HTR-8/SVneo (cell line): ENCODE data around the gene C1QTNF7.

Experiments used
- DNase-seq: peaks from one replicate; pipeline ENCODE4 v3.0.0; 2011; ENCODE audit warnings: low spot score, mixed read lengths; ENCODE audit not compliant: insufficient read length
- FAIRE-seq: peaks from 2 replicates; lab custom pipeline; 2011; peaks lifted over from hg19 to GRCh38; lab: Jason Lieb, UNC

The C1QTNF7 gene, protein sequence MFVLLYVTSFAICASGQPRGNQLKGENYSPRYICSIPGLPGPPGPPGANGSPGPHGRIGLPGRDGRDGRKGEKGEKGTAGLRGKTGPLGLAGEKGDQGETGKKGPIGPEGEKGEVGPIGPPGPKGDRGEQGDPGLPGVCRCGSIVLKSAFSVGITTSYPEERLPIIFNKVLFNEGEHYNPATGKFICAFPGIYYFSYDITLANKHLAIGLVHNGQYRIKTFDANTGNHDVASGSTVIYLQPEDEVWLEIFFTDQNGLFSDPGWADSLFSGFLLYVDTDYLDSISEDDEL

DNA sequence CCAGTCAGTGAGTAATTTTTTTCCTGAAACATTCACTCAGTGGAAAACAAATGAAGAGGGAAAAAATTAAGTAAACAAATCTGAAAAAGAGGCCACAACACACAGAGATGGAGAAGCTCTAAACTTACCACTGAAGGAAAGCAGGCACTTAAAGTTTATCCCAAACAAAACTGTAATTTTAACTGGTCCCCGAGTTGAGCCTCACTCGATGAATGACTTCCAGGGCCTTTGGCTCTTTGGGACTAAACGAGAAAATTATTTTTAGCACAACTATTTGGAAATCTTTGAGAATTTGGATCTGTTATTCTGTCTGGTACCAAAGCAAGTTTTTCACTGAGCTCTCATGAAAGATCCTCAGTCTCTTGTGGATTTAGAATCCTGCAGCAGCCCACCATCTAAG lies at the start of gene C1QTNF7:
Gene C1QTNF7 (plus strand): TSS at position 333 of the 400 bp plus-strand sequence. CDS start 7,711 bp downstream, outside the sequence.
- FAIRE-seq = no peak
- no peak for DNase-seq

DNA sequence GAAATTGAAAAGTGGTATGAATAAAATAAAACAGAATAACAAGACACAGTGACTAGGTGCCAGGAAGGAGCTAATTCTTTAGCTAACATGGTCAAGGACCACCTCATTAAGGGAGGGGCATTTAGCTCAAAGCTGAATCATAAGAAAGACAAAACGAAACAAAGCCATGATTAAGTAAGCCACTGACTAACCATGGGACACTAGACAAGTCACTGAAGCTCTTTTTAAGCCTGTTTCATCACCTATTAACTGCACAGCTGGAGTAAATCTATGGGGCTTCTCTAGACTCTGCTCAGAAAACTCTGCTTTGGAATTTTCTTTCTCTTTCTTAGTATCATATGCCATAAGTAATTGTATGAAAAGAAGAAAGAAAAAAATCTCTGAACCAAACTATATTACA lies 49.8 kb upstream of the C1QTNF7 start:
- FAIRE-seq = no peak
- DNase-seq = no peak

DNA sequence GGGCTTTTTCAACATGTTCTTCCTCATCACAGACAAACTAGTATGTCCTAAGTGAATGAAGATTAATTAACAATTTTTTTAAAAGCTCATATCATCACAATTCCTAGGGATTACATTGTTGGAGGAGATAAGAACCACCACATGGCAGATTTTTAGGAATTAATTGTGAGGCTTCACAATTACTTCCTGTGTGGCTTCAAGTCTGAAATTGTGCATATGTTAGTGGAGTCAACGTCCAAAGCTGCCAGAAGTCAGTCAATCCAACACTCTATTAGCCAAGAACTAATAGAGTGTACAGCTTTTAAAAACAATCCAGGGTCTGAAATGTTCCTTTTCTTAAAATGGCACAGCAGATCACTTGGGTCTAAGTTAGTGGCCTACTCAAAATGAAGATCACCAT lies 49.3 kb upstream of the C1QTNF7 start:
- FAIRE-seq (no peak), DNase-seq (no peak)

DNA sequence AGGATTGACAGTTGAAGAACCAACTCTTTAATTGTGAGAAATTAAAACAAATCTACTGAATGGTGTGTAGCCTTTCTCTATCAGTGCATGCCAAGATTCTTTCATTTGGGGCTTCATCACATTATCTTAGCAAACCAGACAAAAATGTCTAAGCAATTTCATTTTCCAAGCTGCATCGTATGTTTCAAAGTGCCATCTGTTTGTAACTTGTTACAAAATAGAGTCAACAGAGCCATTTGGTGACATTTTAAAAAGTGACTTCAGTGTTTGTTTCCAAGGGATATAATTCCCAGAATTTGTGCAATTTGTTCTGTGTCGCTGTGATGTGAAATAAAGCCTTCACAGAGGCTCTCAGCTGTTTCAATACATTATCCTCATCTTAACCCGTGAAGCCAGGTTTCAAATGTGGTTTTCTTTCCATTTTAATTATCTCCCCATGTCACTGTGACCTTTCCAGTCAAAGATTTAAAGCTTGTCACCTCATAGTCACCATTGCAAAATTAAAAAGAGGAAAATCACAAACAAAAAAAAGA lies 46.0 kb upstream of the C1QTNF7 start:
- DNase-seq = no peak
- no peak for FAIRE-seq

DNA sequence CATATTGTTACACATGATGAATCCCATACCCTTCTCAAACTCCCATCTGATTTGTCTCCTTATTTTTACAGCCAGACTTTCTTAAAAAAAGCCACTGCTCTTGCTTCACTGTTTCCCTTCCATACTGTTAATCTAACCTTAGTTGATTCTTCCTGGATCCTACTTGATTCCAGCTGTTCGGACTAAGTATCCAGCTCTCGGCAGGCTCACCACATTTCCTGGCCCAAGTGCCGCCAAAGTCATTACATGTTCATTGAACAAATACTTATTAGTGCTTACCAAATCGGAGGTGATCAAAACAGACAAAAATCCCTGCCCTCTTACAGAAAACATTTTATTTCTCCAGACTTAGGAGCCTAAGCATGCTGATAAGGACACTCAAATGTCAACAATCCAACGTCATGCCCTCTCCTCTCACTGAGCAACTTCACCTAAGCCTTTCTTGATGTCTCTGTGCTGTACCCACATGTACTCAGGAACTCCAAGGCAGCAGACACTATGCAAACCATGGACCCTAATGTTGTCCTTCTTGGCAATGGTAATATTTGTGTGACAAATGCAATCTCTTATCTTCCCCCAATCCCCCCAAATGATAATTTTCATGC lies 45.1 kb upstream of the C1QTNF7 start:
- no peak for DNase-seq
- FAIRE-seq = no peak

DNA sequence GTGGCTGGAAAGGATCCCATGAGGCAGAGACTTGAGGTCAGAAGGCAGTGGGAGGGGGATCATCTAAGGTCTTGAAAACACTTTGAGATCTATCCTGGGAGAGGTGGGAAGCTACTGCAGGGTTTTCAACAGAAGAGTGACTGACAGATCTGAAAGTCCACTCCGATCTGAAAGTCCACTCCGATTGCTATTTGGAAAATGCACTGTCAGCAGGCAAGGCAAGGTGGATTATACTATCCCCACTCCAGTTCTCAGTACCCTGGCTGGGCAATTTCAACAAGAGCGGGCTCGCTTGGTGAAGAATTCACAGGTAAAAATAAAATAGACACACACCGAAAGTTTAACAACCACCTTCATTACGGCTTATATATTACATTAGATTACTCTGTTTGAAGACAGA lies 42.3 kb upstream of the C1QTNF7 start:
- DNase-seq (no peak), FAIRE-seq (no peak)

DNA sequence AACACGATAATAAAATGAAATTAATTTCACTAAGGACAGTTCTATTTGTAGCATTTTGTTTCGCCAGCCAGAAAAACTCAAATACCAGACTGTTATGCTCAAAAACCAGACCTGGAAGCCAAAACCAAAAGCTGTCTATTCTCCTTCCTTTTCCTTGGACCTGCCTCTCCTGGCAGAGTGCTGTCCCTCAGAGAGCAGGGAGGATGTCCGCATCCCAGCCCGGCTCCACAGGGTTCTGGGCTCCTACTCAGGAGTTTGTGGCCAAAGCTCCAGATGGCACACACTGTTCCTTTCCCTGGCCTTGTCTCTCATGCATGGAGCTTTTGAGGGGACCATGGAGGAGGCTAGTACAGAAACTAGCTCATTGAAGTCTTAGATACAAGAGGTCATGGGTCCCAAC lies 41.9 kb upstream of the C1QTNF7 start:
- FAIRE-seq (no peak), DNase-seq (no peak)

DNA sequence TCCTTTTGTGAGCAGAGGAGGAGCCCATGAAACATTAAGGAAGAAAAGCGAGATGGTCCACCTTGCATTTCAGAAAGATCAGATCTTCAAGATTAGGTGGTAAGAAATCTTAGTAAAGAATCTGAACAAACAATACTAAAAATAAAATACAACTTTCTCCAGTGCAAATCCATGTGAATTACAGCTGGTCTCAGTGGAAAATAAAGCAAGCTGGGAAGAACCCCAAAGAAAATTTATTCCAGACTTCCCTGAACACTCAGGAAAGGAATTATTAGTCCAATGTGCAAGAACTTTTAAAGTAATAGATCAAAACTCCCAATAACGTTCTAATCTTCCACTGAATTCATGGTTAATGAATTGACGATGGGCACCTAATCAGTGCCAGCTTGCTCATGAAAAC lies 37.3 kb upstream of the C1QTNF7 start:
- no peak for DNase-seq

DNA sequence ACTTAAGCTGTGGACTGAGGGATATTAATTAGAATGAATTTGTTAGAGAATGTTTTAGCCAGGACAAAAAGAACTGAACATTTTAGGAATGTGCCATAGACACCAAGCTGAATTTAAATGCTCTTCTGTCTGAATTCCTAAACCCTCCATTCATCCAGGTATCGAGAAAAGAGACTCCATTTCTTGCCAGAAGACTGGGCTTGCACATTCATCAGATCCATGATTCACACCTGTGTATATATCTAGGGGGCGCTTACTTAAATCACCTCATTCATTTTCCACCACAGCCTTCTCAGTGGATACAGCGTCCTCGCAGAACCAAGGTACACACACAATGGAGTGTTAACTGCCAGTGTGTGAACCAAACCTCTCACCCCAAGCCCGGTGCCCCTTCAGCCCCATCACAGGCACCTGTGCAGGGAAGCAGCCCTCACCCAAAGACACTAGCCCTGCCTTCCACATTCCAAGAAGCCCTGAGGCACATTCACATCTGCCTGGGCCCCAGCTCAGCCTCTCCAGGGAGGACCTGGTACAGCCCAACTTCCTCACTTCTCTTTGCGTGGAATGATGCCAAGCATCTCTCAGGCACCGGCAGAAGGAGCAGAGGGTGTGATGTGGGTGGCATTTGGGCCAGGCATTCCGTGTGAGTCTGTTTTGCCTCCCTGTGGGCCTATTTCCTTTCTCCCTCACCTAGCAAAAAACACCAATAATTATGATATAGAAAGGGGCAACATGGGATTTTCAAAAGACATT lies 35.6 kb upstream of the C1QTNF7 start:
- FAIRE-seq (no peak), DNase-seq (no peak)

More for the DNA sequence above, 37.3 kb upstream of the C1QTNF7 start:
- no peak for FAIRE-seq

DNA sequence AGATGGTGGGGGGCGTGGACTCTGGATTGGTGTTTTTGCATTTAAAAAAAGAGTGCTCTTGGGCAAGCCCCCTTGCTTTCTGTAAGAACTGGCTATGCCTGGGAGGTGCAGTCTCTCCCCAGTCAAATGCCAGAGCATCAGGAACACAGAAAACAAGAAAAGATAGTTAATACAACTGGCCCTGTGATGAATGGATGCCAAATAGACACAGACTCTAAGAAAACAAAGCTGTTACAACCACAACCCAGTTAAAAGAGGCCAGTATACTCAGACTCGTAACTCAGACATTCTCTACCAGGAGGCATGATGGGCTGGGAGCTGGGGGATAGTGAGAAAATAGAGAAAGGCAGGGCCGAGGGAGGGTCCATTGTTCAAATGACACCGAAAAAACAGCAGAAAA lies 32.5 kb upstream of the C1QTNF7 start:
- no peak for FAIRE-seq
- DNase-seq = no peak

DNA sequence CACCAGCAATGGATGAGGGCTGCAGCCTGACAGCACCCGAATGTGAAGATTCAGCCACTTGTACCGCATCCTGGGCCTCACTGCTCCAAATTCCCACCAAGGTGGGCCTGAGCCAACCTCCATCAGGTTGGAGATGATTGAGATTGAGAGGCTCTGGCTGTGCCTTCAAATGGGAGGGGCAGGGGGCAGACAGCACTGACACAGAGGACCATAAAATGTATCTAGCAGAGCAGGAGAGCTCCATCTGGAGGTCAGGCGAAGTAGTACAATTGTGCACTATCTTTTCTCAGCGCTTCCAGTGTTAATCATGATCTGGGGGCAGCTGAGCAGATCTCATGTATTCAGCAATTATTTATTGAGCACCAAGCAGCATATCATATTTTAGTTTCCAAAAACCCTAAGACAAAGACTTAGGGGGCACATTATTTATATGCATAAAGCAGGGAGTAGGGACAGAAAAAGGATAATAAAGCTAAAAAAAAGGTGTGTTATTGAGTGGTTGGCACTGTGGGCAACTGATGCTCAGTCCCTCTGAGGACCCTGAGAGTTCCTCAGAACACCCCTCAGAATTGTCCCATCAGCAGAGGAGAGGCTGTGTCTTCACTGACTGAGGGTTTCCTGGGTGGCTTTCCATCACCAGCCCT lies 31.6 kb upstream of the C1QTNF7 start:
- DNase-seq (peak; percentile 51), FAIRE-seq (peak; percentile 54)

DNA sequence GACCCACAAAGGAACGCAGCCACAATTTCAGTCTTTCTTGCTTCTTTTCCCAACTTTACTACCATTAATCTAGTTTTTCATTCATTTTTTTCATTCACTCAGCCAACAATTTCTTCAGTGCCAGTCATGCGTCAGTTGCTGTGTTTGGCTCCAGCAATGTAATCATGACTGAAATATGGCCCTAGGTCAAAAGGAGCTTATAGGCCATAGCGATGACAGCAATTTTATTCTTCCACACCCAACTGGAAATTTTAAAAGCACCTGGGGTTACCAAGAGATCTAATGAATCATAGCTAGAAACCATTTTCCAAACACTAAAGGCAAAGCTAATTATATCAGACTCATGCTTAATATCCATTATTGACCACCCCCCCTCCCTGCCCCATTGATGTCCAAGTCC lies 29.8 kb upstream of the C1QTNF7 start:
- FAIRE-seq (no peak), DNase-seq (no peak)

DNA sequence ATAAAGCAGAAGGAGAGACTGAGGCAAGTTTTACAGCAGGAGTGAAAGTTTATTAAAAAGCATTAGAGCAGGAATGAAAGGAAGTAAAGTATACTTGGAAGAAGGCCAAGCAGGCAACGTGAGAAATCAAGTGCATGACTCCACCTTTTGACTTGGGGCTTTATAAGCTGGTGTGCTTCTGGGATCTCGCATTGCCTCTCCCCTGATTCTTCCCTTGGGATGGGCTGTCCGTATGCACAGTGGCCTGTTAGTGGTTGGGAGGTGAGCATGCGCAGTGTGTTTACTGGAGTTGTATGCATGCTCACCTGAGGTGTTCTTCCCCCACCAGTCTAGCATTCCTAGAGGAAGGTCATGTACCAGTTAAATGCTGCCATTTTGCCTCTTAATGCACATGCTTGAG lies 29.1 kb upstream of the C1QTNF7 start:
- DNase-seq (no peak), FAIRE-seq (no peak)

DNA sequence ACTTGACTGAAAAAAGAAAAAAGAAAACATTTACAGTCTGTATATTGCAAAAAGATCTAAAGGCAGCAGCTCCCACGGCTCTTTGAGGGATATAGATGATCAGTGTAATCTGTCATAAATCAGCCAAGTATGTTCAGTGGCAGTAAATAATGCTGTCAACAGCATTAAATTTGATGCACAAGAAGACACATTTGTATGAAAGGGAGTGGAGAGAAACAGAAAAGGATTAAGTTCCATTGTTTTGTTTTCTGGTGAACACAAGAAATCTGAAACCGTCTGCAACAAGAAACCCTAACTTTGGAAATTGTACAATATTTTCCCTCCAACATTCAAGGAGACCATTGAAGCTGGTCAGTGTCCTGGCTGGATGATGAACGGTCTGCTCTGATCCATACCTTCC lies 27.6 kb upstream of the C1QTNF7 start:
- FAIRE-seq (no peak), DNase-seq (no peak)

DNA sequence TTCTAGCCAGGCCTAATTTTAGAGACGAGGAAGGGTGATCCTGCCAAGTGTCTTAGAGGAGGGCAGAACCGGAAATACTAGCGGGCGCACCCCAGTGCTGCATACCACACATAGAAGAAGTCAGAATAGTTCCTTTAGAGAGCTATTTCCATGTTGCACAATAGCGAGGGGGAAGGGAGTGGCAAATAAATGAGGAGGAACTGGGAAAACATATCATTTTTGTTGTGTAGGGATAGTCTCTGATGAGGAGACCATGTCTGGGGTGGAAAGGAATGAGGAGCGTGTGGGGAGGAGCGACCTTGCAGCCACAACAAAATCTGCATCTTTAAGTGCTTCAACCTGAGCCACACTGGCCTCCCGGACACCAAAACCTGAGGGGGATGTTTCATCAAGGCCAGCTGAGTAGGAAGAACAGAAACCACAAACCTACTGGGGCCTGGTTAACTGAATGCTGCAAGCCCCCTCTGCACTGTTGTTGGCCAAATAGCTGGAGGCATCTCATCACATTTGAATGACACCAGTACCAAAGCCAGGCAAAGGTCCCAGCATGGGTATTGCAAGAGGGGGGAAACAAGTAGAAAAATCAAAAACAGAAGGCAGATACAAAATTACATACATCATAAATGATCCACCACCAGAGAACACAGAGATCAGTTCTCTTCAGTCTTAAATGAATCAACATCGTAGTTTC lies 26.7 kb upstream of the C1QTNF7 start:
- FAIRE-seq = no peak

DNA sequence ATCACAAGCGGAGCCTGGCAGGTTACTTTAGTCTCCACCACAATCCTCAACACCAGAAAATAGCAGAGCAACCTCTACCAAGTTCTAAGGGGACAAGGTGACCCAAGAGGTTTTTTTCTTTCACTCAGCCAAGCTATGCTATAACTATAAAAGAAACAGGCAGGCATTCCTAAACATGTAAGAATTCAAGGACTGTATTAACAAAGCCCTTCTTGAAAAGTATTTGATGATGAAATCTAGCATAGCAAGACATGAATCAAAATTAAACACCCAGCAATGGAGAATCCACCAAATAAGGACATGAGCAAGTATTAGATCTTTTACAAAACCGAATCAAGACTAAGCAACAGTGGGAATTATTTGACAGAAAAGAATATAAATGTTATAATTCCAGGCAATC lies 25.7 kb upstream of the C1QTNF7 start:
- DNase-seq = no peak
- no peak for FAIRE-seq

More for the DNA sequence above, 26.7 kb upstream of the C1QTNF7 start:
- DNase-seq = peak; percentile 33

DNA sequence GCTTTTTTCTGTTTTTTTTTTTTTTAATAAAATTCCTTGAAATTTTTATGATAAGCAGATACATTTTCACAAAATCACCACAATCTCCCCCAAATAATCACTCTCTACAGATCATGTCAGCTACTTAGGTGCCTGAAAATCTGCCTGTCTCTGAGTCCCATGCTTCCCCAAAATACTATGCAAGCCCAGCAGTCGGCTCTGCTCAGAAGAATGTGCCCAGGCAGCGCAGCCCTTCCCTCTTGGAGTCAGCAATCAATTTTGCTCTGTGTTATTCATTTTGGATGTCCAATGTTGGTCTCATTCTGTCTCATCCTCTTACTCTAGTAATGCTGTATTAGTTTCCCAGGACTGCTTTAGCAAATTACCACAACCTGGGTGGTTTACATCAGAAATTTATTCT lies 24.9 kb upstream of the C1QTNF7 start:
- FAIRE-seq (no peak), DNase-seq (no peak)

DNA sequence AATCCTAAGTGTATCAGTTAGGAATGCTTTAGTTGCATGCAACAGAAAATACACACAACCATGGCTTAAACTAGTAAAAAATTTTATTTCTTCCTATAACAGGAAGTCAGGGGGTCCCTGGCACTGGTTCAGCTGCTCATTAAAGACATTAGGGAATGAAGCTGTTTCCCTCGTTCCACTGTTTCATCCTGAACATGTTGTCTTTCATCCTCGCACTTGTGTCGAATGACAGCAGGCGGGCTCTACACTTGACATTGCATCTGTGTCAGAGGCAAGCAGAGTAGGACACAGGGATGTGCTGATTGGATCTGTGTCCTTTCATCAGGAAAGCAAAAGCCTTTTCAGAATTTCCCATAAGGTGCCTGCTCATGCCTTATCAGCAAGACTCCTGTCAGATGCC lies 22.8 kb upstream of the C1QTNF7 start:
- peak; percentile 9 for FAIRE-seq

DNA sequence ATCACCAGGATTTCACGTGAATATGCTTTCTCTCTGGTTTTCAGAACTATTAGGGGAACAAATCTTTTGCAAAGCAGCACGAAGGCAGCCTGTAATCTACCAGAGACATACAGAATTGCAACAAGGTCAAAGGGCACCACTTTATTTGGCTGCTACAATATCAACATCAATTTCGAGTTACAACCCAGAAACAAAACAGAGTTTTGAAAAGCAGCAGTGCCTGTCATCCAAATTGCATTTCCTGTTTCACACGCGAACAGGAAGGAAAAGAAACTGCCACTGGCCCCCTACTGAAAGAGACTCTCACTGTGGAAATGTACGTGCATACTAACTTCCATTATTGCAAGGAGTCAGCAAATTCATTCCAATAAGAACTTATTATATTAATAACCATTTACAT lies 17.1 kb upstream of the C1QTNF7 start:
- no peak for FAIRE-seq
- DNase-seq = no peak

More for the DNA sequence above, 22.8 kb upstream of the C1QTNF7 start:
- DNase-seq = no peak

DNA sequence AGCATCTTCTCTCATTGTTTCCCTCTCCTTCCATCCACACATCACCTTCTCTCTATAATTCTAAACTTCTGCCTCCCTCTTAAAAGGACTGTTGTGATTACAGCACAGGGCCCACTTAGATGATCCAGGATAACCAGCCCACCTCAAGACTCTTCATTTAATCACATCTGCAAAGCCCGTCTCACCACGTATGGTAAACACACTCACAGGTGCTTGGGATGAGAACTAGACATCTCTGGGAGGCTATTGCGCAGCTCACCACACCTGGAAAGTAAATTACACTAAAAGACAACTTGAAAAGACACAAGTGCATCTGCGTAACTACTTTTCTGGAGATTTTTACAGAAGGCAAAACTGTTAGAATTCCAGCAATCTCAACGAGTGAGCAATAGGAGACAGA lies 15.4 kb upstream of the C1QTNF7 start:
- FAIRE-seq = no peak

More for the DNA sequence above, 15.4 kb upstream of the C1QTNF7 start:
- no peak for DNase-seq
